HEK293 (cell line): ENCODE data around the gene CTCFL.

Experiments
- CTCF ChIA-PET: fragments of 350-600 bp; formaldehyde crosslinking; extraction: SDS; loops from one replicate; lab custom pipeline; 2021; ENCODE audit warnings: antibody characterized with exemption; lab: Yijun Ruan, JAX
- POLR2A ChIA-PET: fragments of 300-600 bp; formaldehyde crosslinking; extraction: SDS; loops from one replicate; lab custom pipeline; 2020; ENCODE audit warnings: antibody characterized with exemption, inconsistent platforms; lab: Yijun Ruan, JAX
- H3K27ac ChIP-seq: fragments of 200-500 bp; sonication (Bioruptor generic); 2 replicates; pipeline ENCODE4 v1.5.1; 2014; ENCODE audit warnings: low read depth, low read length, control low read depth, inconsistent platforms; ENCODE audit errors: extremely low read depth
- H3K36me3 ChIP-seq, 2 experiments: fragments of 200-500 bp in 1 of 2; sonication (Bioruptor generic) in 1 of 2; 1 replicate in 1 of 2; 2 replicates in 1 of 2; pipeline ENCODE4 v1.5.1; 2014 to 2017; ENCODE audit warnings: inconsistent platforms in 2 of 2, low read length in 2 of 2; ENCODE audit not compliant: control insufficient read depth in 2 of 2, insufficient read depth in 1 of 2
- H3K4me1 ChIP-seq: fragments of 200-500 bp; sonication (Bioruptor generic); 2 replicates; pipeline ENCODE4 v1.5.1; 2014; ENCODE audit warnings: mild to moderate bottlenecking, low read length, inconsistent platforms; ENCODE audit not compliant: control insufficient read depth, insufficient read depth
- H3K4me3 ChIP-seq: 2 replicates; pipeline ENCODE4 v1.5.1; 2011; ENCODE audit warnings: low read depth, mild to moderate bottlenecking, control low read depth, low read length, moderate library complexity
- H3K9me3 ChIP-seq: fragments of 200-500 bp; sonication (Bioruptor generic); 2 replicates; pipeline ENCODE4 v1.5.1; 2014; ENCODE audit warnings: low read depth, low read length, inconsistent platforms; ENCODE audit not compliant: control insufficient read depth, insufficient read depth
- BCL11A ChIP-seq: fragments of 450-650 bp; formaldehyde crosslinking; IDR thresholded peaks from 2 replicates; pipeline ENCODE4 v1.5.1; 2016; ENCODE audit warnings: low read depth, missing biosample characterization, missing genetic modification characterization
- GLIS1 ChIP-seq: fragments of 450-650 bp; formaldehyde crosslinking; IDR thresholded peaks from 2 replicates; pipeline ENCODE4 v1.5.1; 2016; ENCODE audit warnings: missing biosample characterization, missing genetic modification characterization
- HOXC10 ChIP-seq: sonication (generic); formaldehyde crosslinking; IDR thresholded peaks from 2 replicates; pipeline ENCODE4 v1.8.1; 2023; ENCODE audit warnings: mild to moderate bottlenecking, missing genetic modification reagents
- SCRT1 ChIP-seq: fragments of 450-650 bp; formaldehyde crosslinking; IDR thresholded peaks from 2 replicates; pipeline ENCODE4 v1.5.1; 2016; ENCODE audit warnings: missing biosample characterization, missing genetic modification characterization, borderline replicate concordance
- SCRT2 ChIP-seq: fragments of 450-650 bp; formaldehyde crosslinking; IDR thresholded peaks from 2 replicates; pipeline ENCODE4 v1.5.1; 2016; ENCODE audit warnings: missing biosample characterization, missing genetic modification characterization
- ZBTB48 ChIP-seq: fragments of 450-650 bp; formaldehyde crosslinking; IDR thresholded peaks from 2 replicates; pipeline ENCODE4 v1.5.1; 2016; ENCODE audit warnings: missing biosample characterization, missing genetic modification characterization
- ZFP69B ChIP-seq: fragments of 450-650 bp; formaldehyde crosslinking; IDR thresholded peaks from 2 replicates; pipeline ENCODE4 v1.5.1; 2016; ENCODE audit warnings: missing biosample characterization, missing genetic modification characterization
- ZIC2 ChIP-seq: fragments of 450-650 bp; formaldehyde crosslinking; IDR thresholded peaks from 2 replicates; pipeline ENCODE4 v1.5.1; 2016; ENCODE audit warnings: missing biosample characterization, missing genetic modification characterization
- ZNF114 ChIP-seq: fragments of 450-650 bp; formaldehyde crosslinking; IDR thresholded peaks from 2 replicates; pipeline ENCODE4 v1.5.0; 2017; ENCODE audit warnings: missing biosample characterization, missing genetic modification characterization
- ZNF184 ChIP-seq: fragments of 450-650 bp; IDR thresholded peaks from 2 replicates; pipeline ENCODE4 v1.5.1; 2018; ENCODE audit warnings: missing biosample characterization, mild to moderate bottlenecking, missing genetic modification characterization
- ZNF239 ChIP-seq: fragments of 450-650 bp; formaldehyde crosslinking; IDR thresholded peaks from 2 replicates; pipeline ENCODE4 v1.5.1; 2016; ENCODE audit warnings: missing biosample characterization, missing genetic modification characterization
- ZNF248 ChIP-seq: fragments of 450-650 bp; formaldehyde crosslinking; IDR thresholded peaks from 2 replicates; pipeline ENCODE4 v1.5.1; 2017; ENCODE audit warnings: missing biosample characterization, missing genetic modification characterization
- ZNF292 ChIP-seq: fragments of 450-650 bp; formaldehyde crosslinking; IDR thresholded peaks from 2 replicates; pipeline ENCODE4 v1.5.1; 2016; ENCODE audit warnings: low read depth, missing biosample characterization, missing genetic modification characterization, borderline replicate concordance
- ZNF404 ChIP-seq: fragments of 450-650 bp; formaldehyde crosslinking; IDR thresholded peaks from 2 replicates; pipeline ENCODE4 v1.5.1; 2017; ENCODE audit warnings: missing biosample characterization, missing genetic modification characterization
- ZNF423 ChIP-seq: fragments of 450-650 bp; formaldehyde crosslinking; IDR thresholded peaks from 2 replicates; pipeline ENCODE4 v1.5.1; 2016; ENCODE audit warnings: missing biosample characterization, missing genetic modification characterization
- ZNF561 ChIP-seq: fragments of 450-650 bp; IDR thresholded peaks from 2 replicates; pipeline ENCODE4 v1.5.1; 2018; ENCODE audit warnings: missing biosample characterization, missing genetic modification characterization, borderline replicate concordance
- ZNF600 ChIP-seq: fragments of 450-650 bp; formaldehyde crosslinking; IDR thresholded peaks from 2 replicates; pipeline ENCODE4 v1.5.1; 2016; ENCODE audit warnings: missing biosample characterization, missing genetic modification characterization
- ZNF776 ChIP-seq: fragments of 450-650 bp; formaldehyde crosslinking; IDR thresholded peaks from 2 replicates; pipeline ENCODE4 v1.5.0; 2017; ENCODE audit warnings: missing biosample characterization, missing genetic modification characterization, borderline replicate concordance
- TF ChIP-seq, protein P1 (sequence below): fragments of 450-650 bp; formaldehyde crosslinking; IDR thresholded peaks from 2 replicates; pipeline ENCODE4 v1.5.1; 2016; ENCODE audit warnings: missing biosample characterization, missing genetic modification characterization
- TF ChIP-seq, protein P2 (sequence below): fragments of 450-650 bp; formaldehyde crosslinking; IDR thresholded peaks from 2 replicates; pipeline ENCODE4 v1.5.1; 2017; ENCODE audit warnings: missing biosample characterization, missing genetic modification characterization
- TF ChIP-seq, protein P3 (sequence below): fragments of 450-650 bp; formaldehyde crosslinking; IDR thresholded peaks from 2 replicates; pipeline ENCODE4 v1.5.1; 2016; ENCODE audit warnings: missing biosample characterization, missing genetic modification characterization
- TF ChIP-seq, protein P4 (sequence below): fragments of 450-650 bp; formaldehyde crosslinking; IDR thresholded peaks from 2 replicates; pipeline ENCODE4 v1.5.1; 2016; ENCODE audit warnings: missing biosample characterization, missing genetic modification characterization

Gene CTCFL

DNA sequence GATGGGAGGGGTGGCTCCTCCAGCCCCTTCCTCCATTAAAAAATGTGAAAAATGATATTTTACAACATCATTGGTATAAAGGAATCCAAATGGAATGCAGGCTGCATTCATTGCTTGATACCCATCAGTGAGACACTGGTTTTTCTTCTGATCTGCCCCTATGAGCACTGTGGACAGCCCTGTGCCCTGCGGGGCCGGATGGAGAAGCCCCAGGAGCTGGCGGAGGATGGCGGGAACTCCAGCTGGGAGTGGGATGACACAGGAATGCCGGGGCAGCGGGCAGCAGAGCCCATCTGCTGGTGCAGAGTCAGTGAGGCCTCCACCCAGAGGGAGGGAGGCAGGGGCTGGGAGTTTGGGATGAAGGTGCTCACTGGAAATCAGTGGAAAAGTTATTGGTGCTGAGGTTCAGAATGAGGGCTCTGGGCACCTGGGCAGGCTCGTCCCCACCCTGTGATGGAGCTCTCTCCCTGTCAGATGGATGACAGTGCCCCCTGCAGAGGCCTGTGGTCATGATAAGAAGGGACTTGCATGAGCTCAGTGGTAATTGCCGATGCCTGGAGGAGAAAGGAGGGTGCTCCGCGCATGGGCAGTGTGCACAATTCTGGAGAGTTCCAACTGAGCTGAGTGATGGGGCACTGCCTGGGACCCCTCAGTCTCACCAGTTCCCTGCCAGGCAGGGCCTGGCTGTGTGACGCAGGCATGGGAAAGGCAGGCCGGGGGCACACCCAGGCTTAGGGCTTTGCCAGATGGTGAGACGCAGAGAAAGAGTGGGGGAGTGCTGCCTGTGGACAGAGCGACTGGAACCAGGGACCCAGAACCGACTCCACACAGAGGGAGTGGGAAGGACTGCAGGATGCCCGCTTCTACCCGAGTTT is 23.2 kb downstream of the CTCFL start:
- peaks cover 3% of the 10 kb centered on the region; the same call in 1 of the 2 replicates for H3K4me1 ChIP-seq
- H3K4me3 ChIP-seq: no peak overlapping the region
- CTCF ChIA-PET: interaction anchor here (0.5 to 1.9 kb wide), 11 partner anchors 9 to 120 kb away, joined by 3 to 7 read pairs (median 3); no protein-coding TSS in a partner anchor
- TF ChIP-seq ZNF423 (tag by site-specific recombination) (0 out of 2 replicates have a peak, but pooled peaks have one; percentile 33), ZNF114 (tag by site-specific recombination) (no peak), ZNF248 (no peak), ZNF239 (tag by site-specific recombination) (no peak), ZNF600 (tag by site-specific recombination) (peak; percentile 78), ZFP69B (no peak), ZNF776 (tag by site-specific recombination) (no peak), HOXC10 (CRISPR knock-in tag) (no peak), ZNF404 (tag by site-specific recombination) (no peak), BCL11A (tag by site-specific recombination) (no peak), ZIC2 (tag by site-specific recombination) (peak; percentile 95), ZBTB48 (tag by site-specific recombination) (no peak), ZNF292 (tag by site-specific recombination) (no peak), GLIS1 (peak; percentile 81), ZNF184 (tag by site-specific recombination) (no peak), ZNF561 (0 out of 2 replicates have a peak, but pooled peaks have one; percentile 51)
- TF ChIP-seq, protein P1, sequence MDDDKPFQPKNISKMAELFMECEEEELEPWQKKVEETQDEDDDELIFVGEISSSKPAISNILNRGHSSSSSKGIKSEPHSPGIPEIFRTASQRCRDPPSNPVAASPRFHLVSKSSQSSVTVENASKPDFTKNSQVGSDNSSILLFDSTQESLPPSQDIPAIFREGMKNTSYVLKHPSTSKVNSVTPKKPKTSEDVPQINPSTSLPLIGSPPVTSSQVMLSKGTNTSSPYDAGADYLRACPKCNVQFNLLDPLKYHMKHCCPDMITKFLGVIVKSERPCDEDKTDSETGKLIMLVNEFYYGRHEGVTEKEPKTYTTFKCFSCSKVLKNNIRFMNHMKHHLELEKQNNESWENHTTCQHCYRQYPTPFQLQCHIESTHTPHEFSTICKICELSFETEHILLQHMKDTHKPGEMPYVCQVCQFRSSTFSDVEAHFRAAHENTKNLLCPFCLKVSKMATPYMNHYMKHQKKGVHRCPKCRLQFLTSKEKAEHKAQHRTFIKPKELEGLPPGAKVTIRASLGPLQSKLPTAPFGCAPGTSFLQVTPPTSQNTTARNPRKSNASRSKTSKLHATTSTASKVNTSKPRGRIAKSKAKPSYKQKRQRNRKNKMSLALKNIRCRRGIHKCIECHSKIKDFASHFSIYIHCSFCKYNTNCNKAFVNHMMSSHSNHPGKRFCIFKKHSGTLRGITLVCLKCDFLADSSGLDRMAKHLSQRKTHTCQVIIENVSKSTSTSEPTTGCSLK (tag by site-specific recombination): no peak
- TF ChIP-seq, protein P2, sequence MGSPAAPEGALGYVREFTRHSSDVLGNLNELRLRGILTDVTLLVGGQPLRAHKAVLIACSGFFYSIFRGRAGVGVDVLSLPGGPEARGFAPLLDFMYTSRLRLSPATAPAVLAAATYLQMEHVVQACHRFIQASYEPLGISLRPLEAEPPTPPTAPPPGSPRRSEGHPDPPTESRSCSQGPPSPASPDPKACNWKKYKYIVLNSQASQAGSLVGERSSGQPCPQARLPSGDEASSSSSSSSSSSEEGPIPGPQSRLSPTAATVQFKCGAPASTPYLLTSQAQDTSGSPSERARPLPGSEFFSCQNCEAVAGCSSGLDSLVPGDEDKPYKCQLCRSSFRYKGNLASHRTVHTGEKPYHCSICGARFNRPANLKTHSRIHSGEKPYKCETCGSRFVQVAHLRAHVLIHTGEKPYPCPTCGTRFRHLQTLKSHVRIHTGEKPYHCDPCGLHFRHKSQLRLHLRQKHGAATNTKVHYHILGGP (tag by site-specific recombination): no peak
- POLR2A ChIA-PET: no interaction called here
- H3K36me3 ChIP-seq: no peaks in the 10 kb centered on the region
- no peaks in the 10 kb centered on the region for H3K9me3 ChIP-seq
- no peak overlapping the region for H3K27ac ChIP-seq

DNA sequence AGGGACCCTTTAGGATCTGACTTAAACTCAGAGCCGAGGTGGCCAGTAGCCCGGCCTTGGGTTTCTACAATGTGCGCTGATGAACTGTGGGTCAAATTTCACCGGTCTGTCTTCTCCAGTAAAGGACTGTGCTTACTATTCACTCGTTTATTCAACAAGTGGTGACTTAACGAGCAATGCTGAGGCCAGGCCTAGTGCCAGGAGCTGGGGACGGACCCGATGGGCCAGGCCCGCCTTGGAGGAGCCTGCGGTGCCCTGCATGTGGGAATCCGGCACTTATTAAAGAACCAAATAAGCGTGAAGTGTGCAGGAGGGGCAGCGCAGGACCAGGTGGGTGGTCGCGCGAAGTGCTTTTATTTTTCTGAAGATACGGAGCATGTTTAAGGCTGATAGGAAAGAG is 24.0 kb downstream of the CTCFL start:
- peaks cover 3% of the 10 kb centered on the region; the same call in 1 of the 2 replicates for H3K4me1 ChIP-seq
- POLR2A ChIA-PET: no interaction called here
- no peaks in the 10 kb centered on the region for H3K9me3 ChIP-seq
- CTCF ChIA-PET: interaction anchor here (0.6 to 1.9 kb wide), 3 partner anchors 29 to 116 kb away, joined by 3 to 7 read pairs (median 4); no protein-coding TSS in a partner anchor
- no peaks in the 10 kb centered on the region for H3K36me3 ChIP-seq
- H3K4me3 ChIP-seq: no peak overlapping the region
- TF ChIP-seq, protein P3, sequence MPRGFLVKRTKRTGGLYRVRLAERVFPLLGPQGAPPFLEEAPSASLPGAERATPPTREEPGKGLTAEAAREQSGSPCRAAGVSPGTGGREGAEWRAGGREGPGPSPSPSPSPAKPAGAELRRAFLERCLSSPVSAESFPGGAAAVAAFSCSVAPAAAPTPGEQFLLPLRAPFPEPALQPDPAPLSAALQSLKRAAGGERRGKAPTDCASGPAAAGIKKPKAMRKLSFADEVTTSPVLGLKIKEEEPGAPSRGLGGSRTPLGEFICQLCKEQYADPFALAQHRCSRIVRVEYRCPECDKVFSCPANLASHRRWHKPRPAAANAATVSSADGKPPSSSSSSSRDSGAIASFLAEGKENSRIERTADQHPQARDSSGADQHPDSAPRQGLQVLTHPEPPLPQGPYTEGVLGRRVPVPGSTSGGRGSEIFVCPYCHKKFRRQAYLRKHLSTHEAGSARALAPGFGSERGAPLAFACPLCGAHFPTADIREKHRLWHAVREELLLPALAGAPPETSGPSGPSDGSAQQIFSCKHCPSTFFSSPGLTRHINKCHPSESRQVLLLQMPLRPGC (tag by site-specific recombination): no peak
- TF ChIP-seq, protein P4, sequence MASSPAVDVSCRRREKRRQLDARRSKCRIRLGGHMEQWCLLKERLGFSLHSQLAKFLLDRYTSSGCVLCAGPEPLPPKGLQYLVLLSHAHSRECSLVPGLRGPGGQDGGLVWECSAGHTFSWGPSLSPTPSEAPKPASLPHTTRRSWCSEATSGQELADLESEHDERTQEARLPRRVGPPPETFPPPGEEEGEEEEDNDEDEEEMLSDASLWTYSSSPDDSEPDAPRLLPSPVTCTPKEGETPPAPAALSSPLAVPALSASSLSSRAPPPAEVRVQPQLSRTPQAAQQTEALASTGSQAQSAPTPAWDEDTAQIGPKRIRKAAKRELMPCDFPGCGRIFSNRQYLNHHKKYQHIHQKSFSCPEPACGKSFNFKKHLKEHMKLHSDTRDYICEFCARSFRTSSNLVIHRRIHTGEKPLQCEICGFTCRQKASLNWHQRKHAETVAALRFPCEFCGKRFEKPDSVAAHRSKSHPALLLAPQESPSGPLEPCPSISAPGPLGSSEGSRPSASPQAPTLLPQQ: no peak
- TF ChIP-seq SCRT2: peak; percentile 87
- 0 out of 2 replicates have a peak, but pooled peaks have one; percentile 37 for TF ChIP-seq SCRT1 (tag by site-specific recombination)
- H3K27ac ChIP-seq: no peak overlapping the region
